Measurements from ENCODE around the gene DMAC2.

DNA sequence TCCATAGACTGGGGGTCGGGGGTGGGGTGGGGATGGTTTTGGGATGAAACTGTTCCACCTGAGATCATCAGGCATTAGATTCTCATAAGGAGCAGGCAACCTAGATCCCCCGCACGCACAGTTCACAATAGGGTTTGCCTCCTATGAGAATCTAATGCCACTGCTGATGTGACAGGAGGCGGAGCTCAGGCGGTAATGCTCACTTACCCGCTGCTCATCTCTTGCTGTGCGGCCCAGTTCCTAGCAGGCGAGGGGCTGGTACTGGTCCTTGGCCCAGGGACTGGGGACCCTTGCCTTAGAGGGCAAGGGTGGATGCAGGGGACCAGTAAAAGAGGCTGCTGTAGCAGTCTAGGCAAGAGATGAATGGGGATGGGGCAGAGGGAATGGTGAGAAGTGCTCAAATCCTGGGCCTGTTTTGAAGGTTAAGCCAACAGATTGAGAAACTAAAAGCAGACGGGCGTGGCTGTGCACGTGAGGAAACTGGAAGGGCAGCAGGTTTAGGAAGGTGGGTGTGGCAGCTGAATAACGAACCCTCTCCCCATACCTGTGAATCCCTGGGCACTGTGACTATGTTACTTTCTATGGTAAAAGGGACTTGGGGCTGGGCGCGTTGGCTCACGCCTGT, 1.7 kb upstream of the DMAC2 start:
- TF ChIP-seq, protein P1, sequence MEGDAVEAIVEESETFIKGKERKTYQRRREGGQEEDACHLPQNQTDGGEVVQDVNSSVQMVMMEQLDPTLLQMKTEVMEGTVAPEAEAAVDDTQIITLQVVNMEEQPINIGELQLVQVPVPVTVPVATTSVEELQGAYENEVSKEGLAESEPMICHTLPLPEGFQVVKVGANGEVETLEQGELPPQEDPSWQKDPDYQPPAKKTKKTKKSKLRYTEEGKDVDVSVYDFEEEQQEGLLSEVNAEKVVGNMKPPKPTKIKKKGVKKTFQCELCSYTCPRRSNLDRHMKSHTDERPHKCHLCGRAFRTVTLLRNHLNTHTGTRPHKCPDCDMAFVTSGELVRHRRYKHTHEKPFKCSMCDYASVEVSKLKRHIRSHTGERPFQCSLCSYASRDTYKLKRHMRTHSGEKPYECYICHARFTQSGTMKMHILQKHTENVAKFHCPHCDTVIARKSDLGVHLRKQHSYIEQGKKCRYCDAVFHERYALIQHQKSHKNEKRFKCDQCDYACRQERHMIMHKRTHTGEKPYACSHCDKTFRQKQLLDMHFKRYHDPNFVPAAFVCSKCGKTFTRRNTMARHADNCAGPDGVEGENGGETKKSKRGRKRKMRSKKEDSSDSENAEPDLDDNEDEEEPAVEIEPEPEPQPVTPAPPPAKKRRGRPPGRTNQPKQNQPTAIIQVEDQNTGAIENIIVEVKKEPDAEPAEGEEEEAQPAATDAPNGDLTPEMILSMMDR (IDR thresholded peaks at IDR 0.05) = no peak
- no peak for TF ChIP-seq POLR2A (IDR thresholded peaks at IDR 0.05)

Measured in lower leg skin (tissue), 3 donors.